ENCODE data around the gene TGM2. TPM values are rescaled to one million over a fixed set of nuclear protein-coding genes. Genes with fewer than 3 reads are reported as not detected.

The TGM2 gene
- polyA plus RNA-seq, 6 donors from 2014 or later = 0.21 to 0.29 TPM; not detected in 4

GRCh38 chr20:38095017-38095686 lies 69.9 kb downstream of the TGM2 start:
- DNase-seq = no peak
- Mint-ChIP-seq H3K36me3 (peaks cover 0 to 7% of the 10 kb centered on the region in 2 donors), H3K4me3 (peak overlapping the region; percentile 26 to 86 (median 61)), H3K4me1 (peaks cover 31 to 63% (median 34%) of the 10 kb centered on the region in 3 donors), H3K27me3 (no peaks in the 10 kb centered on the region), H3K9me3 (peaks cover 0 to 5% (median 3%) of the 10 kb centered on the region in 7 donors), H3K27ac (peak overlapping the region; percentile 97 to 99 (median 98))
- no peak for ATAC-seq (ENCODE audit: low read depth in 2 of 2)

- peak; percentile 69 for DNase-seq
- Mint-ChIP-seq H3K4me3 (peak overlapping the region in 6 of 8 donors; percentile 50 to 83 (median 61)), H3K4me1 (peaks cover 31 to 63% (median 34%) of the 10 kb centered on the region in 3 donors)
Measured at GRCh38 chr20:38094373-38094891, 70.6 kb downstream of the TGM2 start.

GRCh38 chr20:38093641-38094077 lies 71.4 kb downstream of the TGM2 start:
- H3K4me3 Mint-ChIP-seq = peak overlapping the region in 2 of 8 donors; percentile 61 to 69
- H3K4me1 Mint-ChIP-seq = peaks cover 34 to 60% (median 34%) of the 10 kb centered on the region in 3 donors
- no peak for DNase-seq
- no peaks in the 10 kb centered on the region for H3K27me3 Mint-ChIP-seq
- peak overlapping the region; percentile 70 to 98 (median 98) for H3K27ac Mint-ChIP-seq
- peaks cover 0 to 3% of the 10 kb centered on the region in 2 donors for H3K36me3 Mint-ChIP-seq
- no peaks in the 10 kb centered on the region for H3K9me3 Mint-ChIP-seq
- no peak for ATAC-seq (ENCODE audit: low read depth in 2 of 2)

More at GRCh38 chr20:38094373-38094891, 70.6 kb downstream of the TGM2 start:
- ATAC-seq (ENCODE audit: low read depth in 2 of 2) = peak; percentile 79 to 87
- no peaks in the 10 kb centered on the region for H3K9me3 Mint-ChIP-seq
- peak overlapping the region; percentile 97 to 99 (median 98) for H3K27ac Mint-ChIP-seq
- no peaks in the 10 kb centered on the region for H3K27me3 Mint-ChIP-seq
- no peaks in the 10 kb centered on the region for H3K36me3 Mint-ChIP-seq

- Mint-ChIP-seq H3K27me3 (no peaks in the 10 kb centered on the region), H3K36me3 (peaks cover 0 to 11% of the 10 kb centered on the region in 2 donors), H3K4me1 (peaks cover 34 to 60% (median 35%) of the 10 kb centered on the region in 3 donors), H3K9me3 (no peaks in the 10 kb centered on the region), H3K27ac (peak overlapping the region; percentile 59 to 98 (median 98)), H3K4me3 (no peak overlapping the region)
- DNase-seq (no peak), ATAC-seq (ENCODE audit: low read depth in 2 of 2) (no peak)
Measured at GRCh38 chr20:38092915-38093314, 72.2 kb downstream of the TGM2 start.

- DNase-seq (no peak), ATAC-seq (ENCODE audit: low read depth in 2 of 2) (peak in 1 of 2 donors; percentile 36)
- peak overlapping the region; percentile 94 to 98 (median 98) for H3K27ac Mint-ChIP-seq
- H3K36me3 Mint-ChIP-seq = peaks cover 2 to 11% of the 10 kb centered on the region in 2 donors
- peaks cover 34 to 58% (median 35%) of the 10 kb centered on the region in 3 donors for H3K4me1 Mint-ChIP-seq
- H3K27me3 Mint-ChIP-seq = no peaks in the 10 kb centered on the region
- no peaks in the 10 kb centered on the region for H3K9me3 Mint-ChIP-seq
- H3K4me3 Mint-ChIP-seq = peak overlapping the region in 2 of 8 donors; percentile 39 to 54
Measured at GRCh38 chr20:38092260-38092857, 72.7 kb downstream of the TGM2 start.

- Mint-ChIP-seq H3K36me3 (peaks cover 6 to 11% of the 10 kb centered on the region in 2 donors), H3K4me3 (peak overlapping the region in 5 of 8 donors; percentile 26 to 55 (median 53)), H3K27ac (peak overlapping the region; percentile 94 to 98 (median 98)), H3K27me3 (no peaks in the 10 kb centered on the region), H3K4me1 (peaks cover 34 to 51% (median 35%) of the 10 kb centered on the region in 3 donors), H3K9me3 (no peaks in the 10 kb centered on the region)
- ATAC-seq (ENCODE audit: low read depth in 2 of 2) = peak; percentile 13 to 19
- DNase-seq = peak; percentile 14
Measured at GRCh38 chr20:38091441-38092216, 73.4 kb downstream of the TGM2 start.

GRCh38 chr20:38090061-38090460 lies 75.0 kb downstream of the TGM2 start:
- Mint-ChIP-seq H3K9me3 (no peaks in the 10 kb centered on the region), H3K27me3 (no peaks in the 10 kb centered on the region), H3K4me1 (peaks cover 28 to 38% (median 28%) of the 10 kb centered on the region in 3 donors), H3K4me3 (no peak overlapping the region), H3K27ac (peak overlapping the region in 5 of 6 donors; percentile 65 to 98 (median 76)), H3K36me3 (peaks cover 11 to 18% of the 10 kb centered on the region in 2 donors)
- ATAC-seq (ENCODE audit: low read depth in 2 of 2) = no peak
- DNase-seq = no peak

- no peak for DNase-seq
- Mint-ChIP-seq H3K4me3 (peak overlapping the region in 1 of 8 donors; percentile 20), H3K27me3 (no peaks in the 10 kb centered on the region), H3K36me3 (peaks cover 13 to 23% of the 10 kb centered on the region in 2 donors), H3K4me1 (peaks cover 22 to 32% (median 22%) of the 10 kb centered on the region in 3 donors), H3K27ac (peak overlapping the region in 5 of 6 donors; percentile 60 to 98 (median 70)), H3K9me3 (no peaks in the 10 kb centered on the region)
- ATAC-seq (ENCODE audit: low read depth in 2 of 2) = no peak
Measured at GRCh38 chr20:38089500-38089899, 75.6 kb downstream of the TGM2 start.

GRCh38 chr20:38085026-38085425 lies 80.0 kb downstream of the TGM2 start:
- H3K36me3 Mint-ChIP-seq = peaks cover 13 to 24% of the 10 kb centered on the region in 2 donors
- peak overlapping the region in 2 of 6 donors; percentile 6 to 85 for H3K27ac Mint-ChIP-seq
- H3K9me3 Mint-ChIP-seq = no peaks in the 10 kb centered on the region
- DNase-seq (no peak), ATAC-seq (ENCODE audit: low read depth in 2 of 2) (no peak)
- no peaks in the 10 kb centered on the region for H3K27me3 Mint-ChIP-seq
- peaks cover 9 to 12% (median 9%) of the 10 kb centered on the region in 3 donors for H3K4me1 Mint-ChIP-seq
- H3K4me3 Mint-ChIP-seq = no peak overlapping the region

- Mint-ChIP-seq H3K27ac (peak overlapping the region in 1 of 6 donors; percentile 6), H3K9me3 (no peaks in the 10 kb centered on the region), H3K36me3 (peaks cover 13 to 29% of the 10 kb centered on the region in 2 donors), H3K4me1 (peaks cover 11 to 16% (median 12%) of the 10 kb centered on the region in 3 donors), H3K27me3 (no peaks in the 10 kb centered on the region), H3K4me3 (no peak overlapping the region)
- ATAC-seq (ENCODE audit: low read depth in 2 of 2) (no peak), DNase-seq (no peak)
Measured at GRCh38 chr20:38084425-38084951, 80.6 kb downstream of the TGM2 start.

- H3K4me3 Mint-ChIP-seq = no peak overlapping the region
- H3K9me3 Mint-ChIP-seq = no peaks in the 10 kb centered on the region
- H3K36me3 Mint-ChIP-seq = peaks cover 13 to 32% of the 10 kb centered on the region in 2 donors
- H3K27ac Mint-ChIP-seq = peak overlapping the region in 2 of 6 donors; percentile 47 to 85
- DNase-seq = no peak
- peaks cover 12 to 18% (median 15%) of the 10 kb centered on the region in 3 donors for H3K4me1 Mint-ChIP-seq
- H3K27me3 Mint-ChIP-seq = no peaks in the 10 kb centered on the region
- ATAC-seq (ENCODE audit: low read depth in 2 of 2) = no peak
Measured at GRCh38 chr20:38083338-38084048, 81.6 kb downstream of the TGM2 start.

GRCh38 chr20:38082894-38083293 lies 82.2 kb downstream of the TGM2 start:
- DNase-seq = no peak
- Mint-ChIP-seq H3K4me3 (no peak overlapping the region), H3K9me3 (no peaks in the 10 kb centered on the region), H3K36me3 (peaks cover 13 to 32% of the 10 kb centered on the region in 2 donors), H3K4me1 (peaks cover 15 to 22% (median 18%) of the 10 kb centered on the region in 3 donors), H3K27ac (no peak overlapping the region), H3K27me3 (no peaks in the 10 kb centered on the region)
- no peak for ATAC-seq (ENCODE audit: low read depth in 2 of 2)
